Measurements from ENCODE around the gene PRR12.

GRCh38 chr19:49667473-49667872 is 76.5 kb downstream of the PRR12 start:
- no peak for TF ChIP-seq CTCF (IDR thresholded peaks at IDR 0.05; ENCODE audit: low read depth, low read length, poor library complexity, severe bottlenecking)
- no peak for TF ChIP-seq EZH2phosphoT487 (IDR thresholded peaks at IDR 0.05; ENCODE audit: borderline replicate concordance, low read length)
